HG03439 (cell line): ENCODE data around the gene MS4A4E.
"Not testable (repeated sequence)": the region's sequence is repeated elsewhere in the genome, so short reads cannot be mapped to it uniquely, and the experiment has no call there.

Source experiments
- ATAC-seq: cut with Tn5 transposase; IDR thresholded peaks from one replicate; pipeline ENCODE4 v1.9.1; 2021; ENCODE audit warnings: mild to moderate bottlenecking, moderate library complexity; ENCODE audit not compliant: unreplicated experiment

The MS4A4E gene

GRCh38 chr11:60221692-60222091 is 21.2 kb downstream of the MS4A4E start:
- ATAC-seq = no peak

GRCh38 chr11:60221181-60221580 is 21.8 kb downstream of the MS4A4E start:
- ATAC-seq = no peak

- ATAC-seq = no peak
Observed at GRCh38 chr11:60214386-60214785, 28.6 kb downstream of the MS4A4E start.

GRCh38 chr11:60211206-60211605 is 31.7 kb downstream of the MS4A4E start:
- no peak for ATAC-seq

GRCh38 chr11:60209977-60210376 is 33.0 kb downstream of the MS4A4E start:
- no peak for ATAC-seq

- no peak for ATAC-seq
Observed at GRCh38 chr11:60208951-60209350, 34.0 kb downstream of the MS4A4E start.

- ATAC-seq = no peak
Observed at GRCh38 chr11:60208146-60208895, 34.6 kb downstream of the MS4A4E start.

- ATAC-seq = no peak
Observed at GRCh38 chr11:60206616-60207015, 36.3 kb downstream of the MS4A4E start.

- no peak for ATAC-seq
Observed at GRCh38 chr11:60204922-60205321, 38.0 kb downstream of the MS4A4E start.

- not testable (repeated sequence) for ATAC-seq
Observed at GRCh38 chr11:60201334-60201733, 41.6 kb downstream of the MS4A4E start.

- no peak for ATAC-seq
Observed at GRCh38 chr11:60197442-60197841, 45.5 kb downstream of the MS4A4E start.

GRCh38 chr11:60195923-60196368 is 47.0 kb downstream of the MS4A4E start:
- ATAC-seq = no peak

- ATAC-seq = no peak
Observed at GRCh38 chr11:60194511-60194910, 48.4 kb downstream of the MS4A4E start.

GRCh38 chr11:60193687-60194433 is 49.1 kb downstream of the MS4A4E start:
- ATAC-seq = peak; percentile 85

GRCh38 chr11:60192564-60192963 is 50.4 kb downstream of the MS4A4E start:
- ATAC-seq = not testable (repeated sequence)

- not testable (repeated sequence) for ATAC-seq
Observed at GRCh38 chr11:60188481-60188880, 54.5 kb downstream of the MS4A4E start.

GRCh38 chr11:60186128-60186527 is 56.8 kb downstream of the MS4A4E start:
- ATAC-seq = not testable (repeated sequence)

GRCh38 chr11:60185512-60185827 is 57.5 kb downstream of the MS4A4E start:
- not testable (repeated sequence) for ATAC-seq

GRCh38 chr11:60184824-60185511 is 58.0 kb downstream of the MS4A4E start:
- no peak for ATAC-seq

GRCh38 chr11:60183591-60184205 is 59.2 kb downstream of the MS4A4E start:
- no peak for ATAC-seq
